Suppressor macrophage treated with lipopolysaccharide for 1 hour (primary cell): ENCODE results near the gene MROH2A.

Source experiments
- DNase-seq, 3 donors: peaks; one replicate each; pipeline ENCODE4 v3.0.0-alpha.2; 2020 to 2022

Gene MROH2A

GRCh38 chr2:233766416-233766815, 11.7 kb upstream of the MROH2A start:
- DNase-seq = no peak

- no peak for DNase-seq
These were observed 10.1 kb upstream of the MROH2A start for GRCh38 chr2:233768076-233768475.

- DNase-seq = no peak
These were observed 8.9 kb upstream of the MROH2A start for GRCh38 chr2:233769260-233769659.

- no peak for DNase-seq
These were observed 6.0 kb upstream of the MROH2A start for GRCh38 chr2:233772153-233772552.

- no peak for DNase-seq
These were observed 5.5 kb upstream of the MROH2A start for GRCh38 chr2:233772583-233772982.

- DNase-seq = no peak
These were observed 4.3 kb upstream of the MROH2A start for GRCh38 chr2:233773854-233774253.

- DNase-seq = no peak
These were observed 2.7 kb upstream of the MROH2A start for GRCh38 chr2:233775414-233775813.

- DNase-seq = no peak
These were observed 1.6 kb downstream of the MROH2A start for GRCh38 chr2:233779722-233780121.

- no peak for DNase-seq
These were observed 2.6 kb downstream of the MROH2A start for GRCh38 chr2:233780771-233781170.

GRCh38 chr2:233789554-233789953, 11.4 kb downstream of the MROH2A start:
- DNase-seq = no peak

- no peak for DNase-seq
These were observed 13.2 kb downstream of the MROH2A start for GRCh38 chr2:233791151-233791882.

- DNase-seq = no peak
These were observed 13.8 kb downstream of the MROH2A start for GRCh38 chr2:233791883-233792329.

- DNase-seq = no peak
These were observed 14.6 kb downstream of the MROH2A start for GRCh38 chr2:233792720-233793119.

GRCh38 chr2:233793465-233794127, 15.5 kb downstream of the MROH2A start:
- no peak for DNase-seq

GRCh38 chr2:233794128-233794658, 16.1 kb downstream of the MROH2A start:
- DNase-seq = no peak

GRCh38 chr2:233795735-233796171, 17.6 kb downstream of the MROH2A start:
- DNase-seq = no peak

- DNase-seq = no peak
These were observed 18.1 kb downstream of the MROH2A start for GRCh38 chr2:233796254-233796653.

- DNase-seq = no peak
These were observed 20.4 kb downstream of the MROH2A start for GRCh38 chr2:233798335-233799086.

GRCh38 chr2:233799087-233799665, 21.0 kb downstream of the MROH2A start:
- no peak for DNase-seq

- no peak for DNase-seq
These were observed 21.6 kb downstream of the MROH2A start for GRCh38 chr2:233799716-233800115.

- no peak for DNase-seq
These were observed 22.1 kb downstream of the MROH2A start for GRCh38 chr2:233800208-233800607.

- no peak for DNase-seq
These were observed 23.4 kb downstream of the MROH2A start for GRCh38 chr2:233801357-233802131.
